ENCODE results near the gene C1QL4.
A peak's percentile ranks its signal among the peaks of the same experiment; 100 is the strongest.
"Not testable (repeated sequence)": the region's sequence is repeated elsewhere in the genome, so short reads cannot be mapped to it uniquely, and the experiment has no call there.

The C1QL4 gene

GRCh38 chr12:49301760-49302159 lies 35.2 kb downstream of the C1QL4 start:
- DNase-seq (ENCODE audit: low read depth) = no peak

GRCh38 chr12:49298160-49298559 lies 38.8 kb downstream of the C1QL4 start:
- no peak for DNase-seq (ENCODE audit: low read depth)

GRCh38 chr12:49297695-49298060 lies 39.3 kb downstream of the C1QL4 start:
- DNase-seq (ENCODE audit: low read depth) = no peak

GRCh38 chr12:49296836-49297694 lies 39.9 kb downstream of the C1QL4 start:
- no peak for DNase-seq (ENCODE audit: low read depth)

GRCh38 chr12:49296034-49296835 lies 40.8 kb downstream of the C1QL4 start:
- peak; percentile 43 for DNase-seq (ENCODE audit: low read depth)

GRCh38 chr12:49295082-49295936 lies 41.7 kb downstream of the C1QL4 start, which contains the start of gene PRPH:
TSS of gene PRPH (plus strand) at chr12:49295147. CDS start at chr12:49295201, 54 bp downstream.
- no peak for DNase-seq (ENCODE audit: low read depth)

DNA sequence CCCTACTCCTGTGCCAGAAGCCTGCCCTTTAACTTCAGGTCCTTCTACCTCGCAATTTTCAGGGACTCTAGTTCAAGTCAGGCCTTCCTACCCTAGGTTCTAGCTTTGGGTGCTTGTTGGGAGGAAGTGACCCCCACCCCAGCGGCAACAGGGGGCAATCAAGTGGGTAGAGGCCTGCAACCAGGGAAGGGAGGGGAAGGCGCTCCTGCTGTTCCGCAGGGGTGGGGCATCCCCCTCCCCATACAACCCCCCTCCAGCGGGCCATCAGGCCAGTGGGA lies 42.2 kb downstream of the C1QL4 start:
- no peak for DNase-seq (ENCODE audit: low read depth)

GRCh38 chr12:49294086-49294803 lies 42.7 kb downstream of the C1QL4 start:
- no peak for DNase-seq (ENCODE audit: low read depth)

- DNase-seq (ENCODE audit: low read depth) = no peak
Observed at GRCh38 chr12:49293056-49293956, 43.7 kb downstream of the C1QL4 start.

GRCh38 chr12:49292729-49293055 lies 44.3 kb downstream of the C1QL4 start:
- no peak for DNase-seq (ENCODE audit: low read depth)

GRCh38 chr12:49288922-49289555 lies 47.9 kb downstream of the C1QL4 start:
- DNase-seq (ENCODE audit: low read depth) = no peak

- DNase-seq (ENCODE audit: low read depth) = peak; percentile 25
Observed at GRCh38 chr12:49288412-49288853, 48.6 kb downstream of the C1QL4 start.

GRCh38 chr12:49287876-49288275 lies 49.1 kb downstream of the C1QL4 start:
- DNase-seq (ENCODE audit: low read depth) = no peak

DNA sequence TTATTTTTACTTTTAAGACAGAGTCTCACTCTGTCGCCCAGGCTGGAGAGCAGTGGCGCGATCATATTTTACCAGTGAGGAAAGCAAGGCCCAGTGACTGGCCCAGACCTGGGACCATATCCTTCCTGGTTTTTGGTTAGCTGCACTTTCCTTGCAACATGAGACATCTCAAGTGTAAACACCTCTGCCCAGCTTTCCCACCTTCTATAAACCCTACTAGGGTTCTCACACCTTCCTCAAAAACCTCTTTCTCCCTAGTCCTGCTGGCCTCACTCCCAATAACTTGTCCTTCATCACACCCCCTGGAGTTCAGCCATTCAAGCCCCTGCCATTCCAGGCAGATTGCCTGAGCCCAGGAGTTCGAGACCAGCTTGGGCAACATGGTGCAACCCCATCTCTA lies 52.3 kb downstream of the C1QL4 start:
- DNase-seq (ENCODE audit: low read depth) = no peak

DNA sequence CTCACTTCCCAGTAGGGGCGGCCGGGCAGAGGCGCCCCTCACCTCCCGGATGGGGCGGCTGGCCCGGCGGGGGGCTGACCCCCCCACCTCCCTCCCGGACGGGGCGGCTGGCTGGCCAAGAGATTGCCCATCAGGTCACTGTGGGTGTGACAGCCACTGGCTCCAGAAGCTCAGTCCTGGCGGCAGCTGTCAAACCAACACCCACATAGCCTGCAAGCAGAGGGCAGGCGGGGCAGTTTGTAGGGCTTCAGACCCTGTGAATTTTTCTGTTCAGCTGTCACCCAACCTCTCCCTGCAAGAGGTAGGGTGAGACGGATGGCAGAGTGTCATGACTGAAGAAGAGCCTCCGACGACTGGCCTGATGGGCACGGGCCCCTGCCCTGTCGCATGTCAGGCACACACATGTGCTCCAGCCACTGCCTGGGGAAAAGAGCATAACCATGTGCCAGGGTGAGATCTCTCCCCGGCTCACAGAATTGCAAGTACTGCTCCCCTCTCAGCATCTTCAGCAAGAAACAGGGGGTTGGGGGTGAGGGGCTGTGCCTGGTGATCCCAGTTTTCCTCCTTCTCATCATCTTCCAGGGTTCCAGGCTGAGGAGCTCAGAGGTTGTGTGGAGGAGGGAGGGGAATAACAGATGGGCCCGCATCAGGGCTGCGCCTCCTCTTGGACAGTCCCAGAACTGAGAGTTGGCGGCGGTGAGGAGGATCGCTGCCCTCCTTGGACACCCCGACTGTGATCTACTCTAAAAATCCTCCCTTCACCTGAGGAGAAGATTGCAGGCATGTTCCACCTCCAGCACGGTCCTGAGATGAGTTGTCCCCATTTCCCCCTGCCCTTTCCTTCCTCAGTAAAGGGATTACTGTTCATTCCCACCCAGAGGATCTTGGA lies 53.2 kb downstream of the C1QL4 start:
- no peak for DNase-seq (ENCODE audit: low read depth)

DNA sequence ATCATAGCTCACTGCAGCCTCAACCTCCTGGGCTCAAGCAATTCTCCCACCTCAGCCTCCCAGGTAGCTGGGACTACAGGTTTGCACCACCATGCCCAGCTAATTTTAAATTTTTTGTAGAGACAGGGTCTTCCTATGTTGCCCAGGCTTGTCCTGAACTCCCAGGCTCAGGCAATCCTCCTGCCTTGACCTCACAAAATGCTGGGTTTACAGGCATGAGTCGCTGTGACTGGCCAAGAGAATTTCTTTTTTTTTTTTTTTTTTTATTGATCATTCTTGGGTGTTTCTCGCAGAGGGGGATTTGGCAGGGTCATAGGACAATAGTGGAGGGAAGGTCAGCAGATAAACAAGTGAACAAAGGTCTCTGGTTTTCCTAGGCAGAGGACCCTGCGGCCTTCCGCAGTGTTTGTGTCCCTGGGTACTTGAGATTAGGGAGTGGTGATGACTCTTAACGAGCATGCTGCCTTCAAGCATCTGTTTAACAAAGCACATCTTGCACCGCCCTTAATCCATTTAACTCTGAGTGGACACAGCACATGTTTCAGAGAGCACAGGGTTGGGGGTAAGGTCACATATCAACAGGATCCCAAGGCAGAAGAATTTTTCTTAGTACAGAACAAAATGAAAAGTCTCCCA lies 54.1 kb downstream of the C1QL4 start:
- DNase-seq (ENCODE audit: low read depth) = not testable (repeated sequence)

Measured in stimulated activated CD8-positive, alpha-beta memory T cell treated with anti-CD3 and anti-CD28 coated beads, Interleukin-7, amount 100 ng/mL, for 24 hours (primary cell).